Effector memory CD4-positive, alpha-beta T cell (primary cell): ENCODE measurements around the gene OR5B2.
"Not testable (repeated sequence)": the region's sequence is repeated elsewhere in the genome, so short reads cannot be mapped to it uniquely, and the experiment has no call there.

Source experiments
- DNase-seq, 3 donors: peaks; one replicate each; pipeline ENCODE4 v3.0.0-alpha.2; 2020
- H3K27ac ChIP-seq: 2 replicates; pipeline ENCODE4 v1.7.0; 2013; ENCODE audit warnings: mild to moderate bottlenecking, low read length, moderate library complexity; ENCODE audit not compliant: insufficient read depth, poor library complexity, severe bottlenecking
- H3K27me3 ChIP-seq: replicated peaks from 2 replicates; pipeline ENCODE4 v1.7.0; 2013; ENCODE audit warnings: mild to moderate bottlenecking, low read length; ENCODE audit not compliant: insufficient read depth, control insufficient read depth, poor library complexity, severe bottlenecking
- H3K36me3 ChIP-seq: 2 replicates; pipeline ENCODE4 v1.7.0; 2013; ENCODE audit warnings: mild to moderate bottlenecking, low read length, moderate library complexity; ENCODE audit not compliant: control insufficient read depth, insufficient read depth
- H3K4me1 ChIP-seq: 2 replicates; pipeline ENCODE4 v1.7.0; 2013; ENCODE audit warnings: low read length, mild to moderate bottlenecking; ENCODE audit not compliant: control insufficient read depth, insufficient read depth, poor library complexity, severe bottlenecking
- H3K4me3 ChIP-seq: 2 replicates; pipeline ENCODE4 v1.7.0; 2013; ENCODE audit warnings: low read length, low read depth, mild to moderate bottlenecking; ENCODE audit not compliant: insufficient read depth, poor library complexity, severe bottlenecking
- H3K9me3 ChIP-seq: 2 replicates; pipeline ENCODE4 v1.7.0; 2013; ENCODE audit warnings: mild to moderate bottlenecking, low read length, moderate library complexity; ENCODE audit not compliant: control insufficient read depth

OR5B2 gene

DNA sequence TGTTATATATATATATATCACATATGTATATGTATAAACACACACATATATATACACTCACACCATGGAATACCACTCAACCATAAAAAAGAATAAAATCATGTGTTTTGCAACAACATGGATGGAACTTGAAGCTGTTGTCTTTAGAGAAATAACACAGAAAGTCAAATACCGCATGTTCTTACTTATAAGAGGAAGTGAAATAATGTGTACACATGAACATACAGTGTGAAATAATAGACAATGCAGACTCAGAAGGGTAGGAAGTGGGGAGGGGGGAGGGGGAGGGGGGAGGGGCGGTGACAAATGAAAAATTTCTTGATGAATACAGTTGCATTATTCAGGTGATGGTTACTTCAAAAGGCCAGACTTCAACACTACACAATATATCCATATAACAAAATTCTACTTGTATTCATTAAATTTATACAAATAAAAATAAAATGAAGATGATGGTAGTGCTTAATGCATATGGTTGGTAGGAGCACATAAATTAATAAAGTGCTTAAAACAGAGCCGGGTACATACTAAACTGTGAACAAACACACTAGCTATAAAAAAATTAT lies 5.8 kb upstream of the OR5B2 start:
- no peaks in the 10 kb centered on the region for H3K9me3 ChIP-seq
- DNase-seq = no peak
- H3K4me1 ChIP-seq = no peaks in the 10 kb centered on the region
- no peaks in the 10 kb centered on the region for H3K36me3 ChIP-seq
- no peaks in the 10 kb centered on the region for H3K27me3 ChIP-seq
- H3K27ac ChIP-seq = no peak overlapping the region
- H3K4me3 ChIP-seq = no peak overlapping the region

DNA sequence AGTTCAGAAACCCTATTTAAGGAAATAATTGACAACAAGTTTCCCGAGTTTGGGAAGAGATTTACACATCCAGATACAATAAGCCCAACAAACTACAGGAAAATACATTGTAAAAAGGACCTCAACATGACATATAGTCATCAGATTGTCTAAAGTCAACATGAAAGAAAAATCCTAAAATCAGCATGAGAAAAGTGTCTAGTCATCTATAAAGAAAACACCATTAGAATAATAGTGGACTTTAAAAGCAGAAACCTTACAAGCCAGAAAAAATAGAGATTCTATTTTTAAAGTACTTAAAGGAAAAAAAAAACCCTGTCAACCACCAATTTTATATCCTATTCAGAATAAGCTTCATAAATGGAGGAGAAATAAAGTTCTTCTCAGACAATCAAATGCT lies 1.4 kb upstream of the OR5B2 start:
- Histone ChIP-seq H3K9me3 (no peaks in the 10 kb centered on the region), H3K36me3 (no peaks in the 10 kb centered on the region), H3K4me1 (no peaks in the 10 kb centered on the region), H3K27ac (no peak overlapping the region), H3K4me3 (no peak overlapping the region), H3K27me3 (no peaks in the 10 kb centered on the region)
- no peak for DNase-seq

DNA sequence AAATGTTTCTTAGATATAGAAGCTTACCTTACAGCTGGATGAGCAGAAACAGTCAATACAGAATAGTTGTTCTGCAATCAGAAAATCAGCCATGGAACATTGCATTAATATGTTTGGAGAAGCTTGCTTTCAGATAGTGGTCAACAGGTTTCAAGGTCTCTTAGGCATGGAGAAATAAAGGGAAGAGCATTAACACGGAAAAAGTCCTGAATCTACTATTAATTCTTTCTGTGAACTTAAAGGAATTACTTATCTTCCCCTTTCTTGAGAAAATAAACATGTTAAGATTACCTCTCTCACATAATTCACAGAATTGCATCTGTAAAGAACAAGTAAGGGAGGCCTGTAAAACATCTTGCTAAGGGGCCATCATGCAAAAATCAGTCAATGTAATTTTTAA lies 21.1 kb downstream of the OR5B2 start, which contains the start of gene OR5B3:
OR5B3 (minus strand) TSS at position 101 of the 400 bp plus-strand sequence. CDS start 3,465 bp downstream, outside the sequence.
- H3K27ac ChIP-seq = no peak within 1 kb of the TSS
- H3K27me3 ChIP-seq = no peaks in the 10 kb centered on the region
- no peak for DNase-seq
- no peaks in the 10 kb centered on the region for H3K4me1 ChIP-seq
- H3K4me3 ChIP-seq = no peak within 1 kb of the TSS
- no peaks in the 10 kb centered on the region for H3K36me3 ChIP-seq
- H3K9me3 ChIP-seq = peaks cover 3% of the 10 kb centered on the region

DNA sequence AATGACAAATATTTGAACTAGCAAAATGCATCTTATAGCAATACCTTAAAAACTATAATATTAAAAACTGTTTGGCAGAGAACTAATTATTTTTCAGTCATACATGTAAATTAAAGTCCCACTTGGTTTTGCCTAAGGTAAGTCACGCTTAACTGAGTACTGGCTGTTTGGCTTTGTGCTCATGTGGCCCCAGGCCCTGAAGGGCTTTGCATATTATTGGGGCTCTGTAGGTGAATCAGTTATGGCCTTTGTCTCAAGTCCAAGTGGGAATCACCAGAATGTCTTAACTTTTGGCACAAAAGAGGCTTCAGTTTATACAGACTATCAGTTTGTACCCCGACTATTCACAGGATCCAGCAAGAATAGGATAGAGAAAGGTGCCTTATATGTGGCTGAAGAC lies 28.3 kb downstream of the OR5B2 start:
- H3K27ac ChIP-seq, H3K36me3 ChIP-seq, H3K27me3 ChIP-seq, H3K4me3 ChIP-seq, DNase-seq, H3K4me1 ChIP-seq, H3K9me3 ChIP-seq: not testable (repeated sequence)

DNA sequence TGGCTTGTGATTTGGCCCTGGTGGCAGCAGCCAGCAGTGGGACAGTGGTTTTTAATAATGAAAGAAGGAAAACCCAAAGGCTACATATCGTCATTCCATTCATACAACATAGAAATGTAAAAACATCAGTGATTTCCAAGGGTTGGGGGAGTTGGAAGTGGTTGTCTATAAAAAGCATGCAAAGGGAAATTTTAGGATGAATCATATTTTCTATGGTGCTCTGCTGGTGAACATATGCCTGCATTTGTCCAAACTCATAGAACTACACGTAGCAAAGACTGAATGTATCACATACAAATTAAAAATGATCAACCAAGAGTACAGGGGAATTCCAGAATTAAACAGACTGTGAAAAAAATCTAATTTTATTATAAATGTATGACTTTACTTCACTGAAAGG lies 32.3 kb downstream of the OR5B2 start:
- no peak overlapping the region for H3K27ac ChIP-seq
- no peaks in the 10 kb centered on the region for H3K9me3 ChIP-seq
- H3K27me3 ChIP-seq = no peaks in the 10 kb centered on the region
- H3K4me1 ChIP-seq = no peaks in the 10 kb centered on the region
- no peak overlapping the region for H3K4me3 ChIP-seq
- DNase-seq = no peak
- H3K36me3 ChIP-seq = no peaks in the 10 kb centered on the region

DNA sequence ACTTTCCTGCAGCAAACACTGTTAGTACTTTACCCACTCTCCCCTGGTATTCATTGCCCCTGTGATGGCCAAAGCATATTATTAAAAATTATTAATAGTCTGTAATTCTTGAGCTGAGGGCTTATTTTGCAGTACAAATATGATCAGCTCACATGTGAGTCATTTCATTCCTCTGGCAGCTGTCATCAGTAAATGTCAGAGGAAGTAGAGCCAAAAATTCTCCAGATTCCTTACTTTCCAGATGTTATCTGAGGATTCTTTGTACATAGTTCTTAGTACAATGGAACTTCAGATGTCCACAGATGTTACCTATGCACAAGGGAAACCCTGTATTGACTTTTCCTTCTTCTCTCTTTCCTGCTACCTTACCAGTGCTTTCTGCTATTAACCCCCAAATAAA lies 33.7 kb downstream of the OR5B2 start:
- H3K9me3 ChIP-seq = no peaks in the 10 kb centered on the region
- H3K27ac ChIP-seq = no peak overlapping the region
- H3K4me1 ChIP-seq = no peaks in the 10 kb centered on the region
- no peaks in the 10 kb centered on the region for H3K27me3 ChIP-seq
- DNase-seq = no peak
- H3K36me3 ChIP-seq = no peaks in the 10 kb centered on the region
- no peak overlapping the region for H3K4me3 ChIP-seq

DNA sequence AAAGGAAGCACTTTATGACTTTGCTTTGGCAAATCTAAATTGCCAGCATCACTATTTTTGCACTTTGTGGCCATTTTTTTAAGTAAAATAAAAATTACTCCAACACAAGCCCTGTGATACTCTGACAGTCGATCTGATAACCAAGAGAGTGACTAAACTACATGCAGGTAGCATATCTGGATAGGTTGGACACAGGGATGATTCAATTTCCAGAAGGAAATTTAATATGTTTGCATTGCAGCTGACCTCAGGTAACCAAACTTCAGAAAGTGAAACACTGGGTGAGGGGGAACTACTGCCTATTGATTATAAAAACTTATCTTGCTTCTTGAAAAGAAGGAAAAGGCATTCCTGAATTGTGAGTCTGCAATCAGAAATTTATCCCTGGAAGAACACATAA lies 35.2 kb downstream of the OR5B2 start:
- Histone ChIP-seq H3K4me3 (no peak overlapping the region), H3K9me3 (no peaks in the 10 kb centered on the region), H3K4me1 (no peaks in the 10 kb centered on the region), H3K27me3 (no peaks in the 10 kb centered on the region), H3K27ac (no peak overlapping the region), H3K36me3 (no peaks in the 10 kb centered on the region)
- no peak for DNase-seq

DNA sequence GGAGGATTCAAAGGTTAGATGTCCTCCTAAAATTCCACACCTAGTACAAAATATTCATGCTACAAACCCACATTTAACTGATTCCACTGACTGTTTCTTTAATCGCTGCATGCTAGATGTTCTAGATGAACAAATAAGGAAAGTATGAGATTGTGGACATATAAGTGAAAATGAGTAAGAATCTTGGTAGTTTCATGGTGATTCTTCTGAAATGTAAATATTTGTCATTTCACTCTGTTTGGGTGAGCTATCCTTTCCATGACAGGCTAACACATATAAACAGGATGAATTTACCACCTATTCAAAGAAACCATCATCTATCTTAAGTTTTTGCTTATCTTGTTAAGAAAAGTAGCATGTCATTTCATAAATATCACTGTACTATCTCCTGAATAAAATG lies 36.0 kb downstream of the OR5B2 start:
- Histone ChIP-seq H3K4me3 (no peak overlapping the region), H3K27ac (no peak overlapping the region), H3K9me3 (no peaks in the 10 kb centered on the region), H3K27me3 (no peaks in the 10 kb centered on the region), H3K36me3 (no peaks in the 10 kb centered on the region), H3K4me1 (no peaks in the 10 kb centered on the region)
- no peak for DNase-seq

DNA sequence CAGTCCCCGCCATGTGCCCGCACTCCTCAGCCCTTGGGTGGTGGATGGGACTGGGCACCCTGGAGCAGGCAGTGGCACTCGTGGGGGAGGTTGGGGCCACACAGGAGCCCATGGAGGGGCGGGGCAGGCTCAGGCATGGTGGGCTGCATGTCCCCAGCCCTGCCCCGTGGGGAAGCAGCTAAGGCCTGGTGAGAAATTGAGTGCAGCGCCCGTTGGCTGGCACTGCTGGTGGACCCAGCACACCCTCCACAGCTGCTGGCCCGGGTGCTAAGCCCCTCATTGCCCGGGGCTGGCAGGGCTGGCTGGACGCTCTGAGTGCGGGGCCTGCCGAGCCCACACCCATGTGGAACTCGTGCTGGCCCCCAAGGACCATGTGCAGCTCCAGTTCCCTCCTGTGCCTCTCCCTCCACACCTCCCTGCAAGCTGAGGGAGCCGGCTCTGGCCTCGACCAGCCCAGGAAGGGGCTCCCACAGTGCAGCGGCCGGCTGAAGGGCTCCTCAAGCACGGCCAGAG lies 37.3 kb downstream of the OR5B2 start:
- DNase-seq = no peak
- Histone ChIP-seq H3K27me3 (no peaks in the 10 kb centered on the region), H3K27ac (no peak overlapping the region), H3K4me1 (no peaks in the 10 kb centered on the region), H3K4me3 (no peak overlapping the region), H3K9me3 (no peaks in the 10 kb centered on the region), H3K36me3 (no peaks in the 10 kb centered on the region)
